ENCODE results near the gene CGNL1.

The CGNL1 gene

GRCh38 chr15:57423599-57424140 lies 47.4 kb downstream of the CGNL1 start:
- DNase-seq: no peak

- DNase-seq: no peak
Observed at GRCh38 chr15:57424628-57425405, 48.5 kb downstream of the CGNL1 start.

GRCh38 chr15:57425842-57426241 lies 49.5 kb downstream of the CGNL1 start:
- no peak for DNase-seq

GRCh38 chr15:57427367-57427821 lies 51.1 kb downstream of the CGNL1 start:
- DNase-seq: no peak

GRCh38 chr15:57432141-57432741 lies 55.9 kb downstream of the CGNL1 start:
- no peak for DNase-seq

- no peak for DNase-seq
Observed at GRCh38 chr15:57436166-57436565, 59.9 kb downstream of the CGNL1 start.

GRCh38 chr15:57436961-57437360 lies 60.7 kb downstream of the CGNL1 start:
- no peak for DNase-seq

GRCh38 chr15:57437564-57437963 lies 61.3 kb downstream of the CGNL1 start:
- DNase-seq: no peak

- no peak for DNase-seq
Observed at GRCh38 chr15:57438166-57438565, 61.9 kb downstream of the CGNL1 start.

GRCh38 chr15:57439128-57440027 lies 63.1 kb downstream of the CGNL1 start:
- DNase-seq: no peak

GRCh38 chr15:57440167-57440566 lies 63.9 kb downstream of the CGNL1 start:
- DNase-seq: no peak

GRCh38 chr15:57440799-57441198 lies 64.5 kb downstream of the CGNL1 start:
- no peak for DNase-seq

- no peak for DNase-seq
Observed at GRCh38 chr15:57442335-57442734, 66.0 kb downstream of the CGNL1 start.

- DNase-seq: no peak
Observed at GRCh38 chr15:57443486-57443885, 67.2 kb downstream of the CGNL1 start.

- DNase-seq: no peak
Observed at GRCh38 chr15:57444877-57445513, 68.7 kb downstream of the CGNL1 start.

GRCh38 chr15:57445872-57446271 lies 69.6 kb downstream of the CGNL1 start:
- no peak for DNase-seq

- DNase-seq: no peak
Observed at GRCh38 chr15:57446393-57446792, 70.1 kb downstream of the CGNL1 start.

GRCh38 chr15:57451555-57451954 lies 75.2 kb downstream of the CGNL1 start:
- no peak for DNase-seq

- no peak for DNase-seq
Observed at GRCh38 chr15:57452090-57452754, 75.9 kb downstream of the CGNL1 start.

GRCh38 chr15:57455929-57456328 lies 79.6 kb downstream of the CGNL1 start:
- DNase-seq: no peak

- no peak for DNase-seq
Observed at GRCh38 chr15:57456559-57456958, 80.3 kb downstream of the CGNL1 start.

- no peak for DNase-seq
Observed at GRCh38 chr15:57457726-57458125, 81.4 kb downstream of the CGNL1 start.
